NCI-H774 (cell line): Measurements from ENCODE around the gene SPACA4.
"Not testable (repeated sequence)": the region's sequence is repeated elsewhere in the genome, so short reads cannot be mapped to it uniquely, and the experiment has no call there.

Source experiments
- DNase-seq: peaks from one replicate; lab custom pipeline; 2025; lab: John Stamatoyannopoulos, UW

The SPACA4 gene, protein sequence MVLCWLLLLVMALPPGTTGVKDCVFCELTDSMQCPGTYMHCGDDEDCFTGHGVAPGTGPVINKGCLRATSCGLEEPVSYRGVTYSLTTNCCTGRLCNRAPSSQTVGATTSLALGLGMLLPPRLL

DNA sequence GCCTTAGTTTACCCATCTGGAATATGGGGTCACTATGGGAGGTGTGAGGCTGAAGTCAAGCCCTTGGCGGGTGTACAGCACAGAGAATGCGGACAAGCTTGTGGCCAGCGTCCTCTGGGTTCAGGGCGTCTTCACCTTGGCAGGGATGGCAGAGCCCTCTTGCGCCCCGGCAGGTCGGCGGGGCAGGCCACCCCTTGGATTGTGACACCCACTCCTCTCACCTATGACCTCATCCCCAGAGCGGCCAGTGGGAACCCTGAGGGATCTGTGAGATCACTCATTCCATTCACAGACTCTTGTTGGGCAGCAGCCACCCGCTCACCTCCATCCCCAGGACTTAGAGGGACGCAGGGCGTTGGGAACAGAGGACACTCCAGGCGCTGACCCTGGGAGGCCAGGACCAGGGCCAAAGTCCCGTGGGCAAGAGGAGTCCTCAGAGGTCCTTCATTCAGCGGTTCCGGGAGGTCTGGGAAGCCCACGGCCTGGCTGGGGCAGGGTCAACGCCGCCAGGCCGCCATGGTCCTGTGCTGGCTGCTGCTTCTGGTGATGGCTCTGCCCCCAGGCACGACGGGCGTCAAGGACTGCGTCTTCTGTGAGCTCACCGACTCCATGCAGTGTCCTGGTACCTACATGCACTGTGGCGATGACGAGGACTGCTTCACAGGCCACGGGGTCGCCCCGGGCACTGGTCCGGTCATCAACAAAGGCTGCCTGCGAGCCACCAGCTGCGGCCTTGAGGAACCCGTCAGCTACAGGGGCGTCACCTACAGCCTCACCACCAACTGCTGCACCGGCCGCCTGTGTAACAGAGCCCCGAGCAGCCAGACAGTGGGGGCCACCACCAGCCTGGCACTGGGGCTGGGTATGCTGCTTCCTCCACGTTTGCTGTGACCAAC lies at the start of gene SPACA4:
Gene SPACA4, plus strand, starts transcription at position 280 of the 896 bp plus-strand sequence. Its CDS starts 237 bp downstream, at position 517.
- DNase-seq = no peak

DNA sequence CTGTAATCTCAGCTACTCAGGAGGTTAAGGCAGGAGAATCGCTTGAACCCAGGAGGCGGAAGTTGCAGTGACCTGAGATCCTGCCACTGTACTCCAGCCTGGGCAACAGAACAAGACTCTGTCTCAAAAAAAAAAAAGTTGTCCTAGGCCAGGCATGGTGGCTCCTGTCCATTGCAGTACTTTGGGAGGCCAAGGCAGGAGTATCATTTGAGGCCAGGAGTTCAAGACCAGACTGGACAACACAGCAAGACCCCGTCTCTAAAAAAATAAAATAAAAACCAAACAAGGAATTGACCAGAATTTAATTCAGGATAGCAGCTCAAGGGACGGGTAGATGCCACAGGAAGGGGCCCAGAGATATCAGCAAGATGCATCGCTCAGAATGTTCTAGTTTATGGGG lies 49.7 kb upstream of the SPACA4 start:
- no peak for DNase-seq

DNA sequence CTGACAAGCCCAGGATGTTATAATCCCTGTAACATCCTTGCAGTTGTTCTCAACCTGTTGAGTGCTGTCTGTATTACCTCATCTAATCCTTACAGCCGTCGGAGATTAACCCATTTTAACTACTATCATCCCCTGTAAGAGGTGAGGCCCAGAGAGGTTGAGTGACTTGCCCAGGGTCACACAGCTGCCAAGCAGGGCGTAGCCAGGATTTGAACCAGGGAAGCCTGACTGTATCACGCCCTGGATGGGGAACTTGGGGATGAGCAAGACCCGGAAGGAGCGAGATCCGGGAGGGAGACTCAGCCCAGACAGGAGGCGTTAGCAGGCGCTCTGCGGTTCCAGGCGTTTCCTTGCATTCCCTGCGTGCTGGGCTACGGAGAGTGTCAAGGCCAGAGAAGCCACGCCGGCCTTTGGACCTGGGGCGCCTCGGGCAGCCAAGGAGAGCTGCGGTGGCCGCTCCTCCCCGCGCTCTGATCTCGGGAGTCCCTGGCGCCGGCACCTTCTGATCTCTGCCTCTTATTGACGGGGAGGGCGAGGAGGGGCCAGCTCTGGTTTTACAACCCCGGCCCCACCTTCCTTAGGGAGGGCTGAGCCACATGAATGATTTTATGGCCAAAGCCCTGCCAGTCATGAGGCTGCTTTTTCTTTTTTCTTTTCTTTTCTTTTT lies 48.4 kb upstream of the SPACA4 start:
- no peak for DNase-seq

DNA sequence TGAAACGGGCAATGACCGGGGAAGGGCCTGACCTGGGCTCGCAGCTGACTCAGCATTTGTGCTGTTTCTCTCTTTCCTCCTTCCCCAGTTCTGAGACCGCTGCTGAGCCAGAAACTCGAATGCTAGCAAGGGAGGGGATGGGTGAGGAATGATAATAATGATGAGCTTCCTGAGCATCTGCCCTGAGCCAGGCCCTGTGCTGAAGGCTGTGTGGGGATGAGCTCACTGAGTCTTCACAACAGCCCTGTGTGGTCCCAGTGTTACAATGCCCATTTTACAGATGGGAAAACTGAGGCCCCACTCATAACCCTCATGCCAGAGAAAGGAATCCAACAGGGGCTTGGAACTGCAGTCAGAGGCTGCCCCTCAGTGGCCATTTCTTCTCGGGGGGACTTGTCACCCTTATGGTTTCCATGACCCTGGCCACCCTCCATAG lies 46.4 kb upstream of the SPACA4 start:
- DNase-seq = no peak

DNA sequence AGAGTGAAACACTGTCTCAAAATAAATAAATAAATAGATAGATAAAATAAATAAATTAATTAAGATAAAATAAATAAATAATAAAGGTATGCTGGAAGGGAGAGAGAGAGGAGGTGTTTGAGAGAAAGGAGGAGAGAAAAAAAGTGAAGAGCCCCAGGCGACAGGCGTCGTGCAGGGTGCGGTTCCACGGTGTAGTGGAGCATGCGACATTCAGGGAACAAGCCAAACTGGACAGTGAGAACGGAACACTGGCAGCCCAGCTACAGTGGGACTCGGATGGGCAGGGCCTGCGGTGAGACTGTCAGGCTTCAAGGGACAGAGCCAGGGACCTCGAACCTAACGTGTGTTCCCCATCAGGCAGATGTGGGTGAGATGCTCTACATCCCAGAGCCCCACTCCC lies 45.1 kb upstream of the SPACA4 start:
- no peak for DNase-seq

DNA sequence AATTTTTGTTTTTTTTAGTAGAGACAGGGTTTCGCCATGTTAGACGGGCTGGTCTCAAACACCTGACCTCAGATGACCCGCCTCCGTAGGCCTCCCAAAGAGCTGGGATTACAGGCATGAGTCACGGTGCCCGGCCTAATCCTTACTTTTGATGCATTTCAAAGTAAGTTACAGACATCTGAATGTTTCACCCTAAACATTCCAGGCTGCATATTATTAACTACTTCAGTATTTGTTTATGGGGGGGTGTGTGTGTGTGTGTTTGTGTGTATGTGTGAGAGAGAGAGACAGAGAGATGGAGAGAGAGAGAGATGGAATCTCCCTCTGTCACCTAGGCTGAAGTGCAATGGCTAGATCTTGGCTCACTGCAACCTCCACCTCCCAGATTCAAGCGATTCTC lies 41.5 kb upstream of the SPACA4 start:
- DNase-seq = no peak

DNA sequence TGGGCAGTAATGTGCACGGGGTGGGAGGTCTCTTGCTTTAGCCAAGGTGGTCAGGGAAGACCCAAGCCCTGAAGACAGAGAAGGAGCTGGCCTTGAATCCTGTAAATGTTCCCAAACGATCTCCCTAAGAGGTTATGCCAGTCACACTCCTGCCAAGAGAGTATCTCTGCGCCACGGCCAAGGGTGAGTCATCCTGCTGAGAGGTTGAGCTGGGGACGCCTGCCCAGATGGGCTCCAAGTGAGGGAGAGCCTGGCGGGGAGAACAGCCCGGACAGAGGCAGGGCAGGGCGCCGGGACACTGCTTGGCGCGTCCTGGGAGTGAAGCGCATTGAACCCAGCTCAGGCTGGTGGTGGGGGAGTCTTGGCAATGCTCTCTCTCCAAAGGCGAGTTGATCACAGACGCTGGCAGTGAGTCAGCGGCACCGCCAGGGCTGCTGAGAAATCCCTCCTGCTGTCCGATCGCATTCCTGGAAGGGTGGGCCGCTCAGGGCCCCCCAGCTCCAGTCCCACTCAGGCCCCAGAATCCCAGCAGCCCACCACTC lies 38.1 kb upstream of the SPACA4 start:
- no peak for DNase-seq

DNA sequence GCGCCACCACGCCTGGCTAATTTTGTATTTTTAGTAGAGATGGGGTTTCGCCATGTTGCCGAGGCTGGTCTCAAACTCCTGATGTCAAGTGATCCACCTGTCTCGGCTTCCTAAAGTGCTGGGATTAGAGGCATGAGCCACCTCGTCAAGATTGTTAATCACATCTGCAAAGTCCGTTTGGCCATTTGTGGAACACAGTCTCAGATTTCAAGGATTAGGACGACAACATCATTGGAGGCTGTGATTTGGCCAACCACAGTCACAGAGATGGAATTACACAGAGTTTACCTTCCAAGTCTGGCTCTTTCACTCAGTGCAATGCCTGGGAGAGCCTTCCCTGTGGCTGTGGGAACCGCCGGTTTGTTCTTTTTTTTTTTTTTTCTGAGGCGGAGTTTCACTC lies 36.7 kb upstream of the SPACA4 start:
- DNase-seq = no peak

DNA sequence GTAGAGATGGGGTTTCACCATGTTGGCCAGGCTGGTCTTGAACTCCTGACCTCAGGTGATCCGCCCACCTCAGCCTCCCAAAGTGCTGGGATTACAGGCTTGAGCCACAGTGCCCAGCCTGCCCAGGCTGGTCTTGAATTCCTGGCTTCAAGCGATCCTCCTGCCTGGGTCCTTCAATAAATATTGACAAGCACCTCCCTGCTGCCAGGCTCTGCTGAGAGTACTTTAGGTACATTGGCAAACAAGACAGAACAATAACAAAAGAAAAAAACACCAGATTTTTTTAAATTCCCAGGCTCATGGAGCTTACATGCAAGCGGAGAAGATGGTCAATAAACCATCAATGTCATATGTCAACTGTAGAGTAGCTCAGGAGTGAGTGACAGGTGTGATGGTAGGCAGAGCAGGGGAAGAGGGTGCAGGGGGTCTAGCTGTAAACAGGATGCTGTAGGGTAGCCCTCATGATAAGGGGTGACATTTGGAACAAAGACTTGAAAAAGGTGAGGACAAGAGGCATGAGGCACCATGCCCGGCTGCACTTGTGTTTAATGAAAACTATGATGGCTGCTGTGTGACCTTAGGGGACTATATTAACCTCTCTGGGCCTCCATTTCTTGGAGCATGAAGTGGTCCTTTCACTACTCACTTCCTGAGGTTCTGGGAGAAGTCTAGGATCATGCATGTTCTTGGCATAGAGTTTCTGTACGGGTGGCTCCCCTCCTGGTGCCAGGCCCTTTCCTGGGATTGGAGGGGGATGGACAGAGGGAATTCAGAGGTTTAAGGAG lies 35.0 kb upstream of the SPACA4 start:
- peak; percentile 80 for DNase-seq

DNA sequence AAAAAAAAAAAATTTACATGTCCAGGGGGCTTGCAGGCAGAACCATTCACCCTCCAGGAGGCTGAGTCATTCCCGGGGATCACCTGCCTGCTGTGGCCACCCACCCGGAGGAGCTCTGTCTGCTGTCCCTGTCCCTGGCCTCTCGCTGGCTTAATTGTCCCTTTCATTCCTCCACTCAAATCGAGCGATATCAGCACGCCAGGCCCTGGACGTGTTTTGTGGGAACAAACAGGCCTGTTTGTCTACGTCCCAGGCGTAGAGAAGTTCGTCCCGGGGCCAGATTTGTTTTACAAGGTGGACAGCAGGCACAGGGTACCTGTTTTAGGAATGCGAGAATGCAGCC lies 33.4 kb upstream of the SPACA4 start:
- no peak for DNase-seq

DNA sequence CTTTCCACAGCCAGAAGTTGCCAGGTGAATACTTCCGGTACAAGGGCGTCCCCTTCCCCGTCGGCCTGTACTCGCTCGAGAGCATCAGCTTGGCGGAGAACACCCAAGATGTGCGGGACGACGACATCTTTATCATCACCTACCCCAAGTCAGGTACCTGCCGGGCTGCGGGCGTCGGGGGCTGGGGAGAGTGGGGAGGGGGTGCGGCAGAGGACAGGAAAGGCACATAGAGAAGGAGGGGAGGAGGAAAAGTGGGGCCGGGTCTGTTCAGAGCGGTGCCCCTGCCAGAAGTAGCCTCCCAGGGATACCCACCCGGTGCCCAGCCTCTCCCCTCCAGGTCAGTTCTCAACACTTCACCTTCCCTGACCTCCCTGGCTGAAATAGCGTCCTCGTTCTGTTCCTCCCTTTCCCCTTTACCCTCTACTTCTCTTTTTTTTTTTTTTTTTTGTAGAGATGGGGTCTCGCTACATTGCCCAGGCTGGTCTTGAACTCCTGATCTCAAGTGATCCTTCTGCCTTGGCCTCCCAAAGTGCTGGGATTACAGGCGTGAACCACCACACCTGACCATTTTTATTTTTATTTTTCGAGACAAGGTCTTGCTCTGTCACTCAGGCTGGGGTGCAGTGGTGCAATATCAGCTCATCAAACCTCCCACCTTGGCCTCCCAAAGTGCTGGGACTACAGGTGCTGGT lies 30.5 kb upstream of the SPACA4 start:
- no peak for DNase-seq

DNA sequence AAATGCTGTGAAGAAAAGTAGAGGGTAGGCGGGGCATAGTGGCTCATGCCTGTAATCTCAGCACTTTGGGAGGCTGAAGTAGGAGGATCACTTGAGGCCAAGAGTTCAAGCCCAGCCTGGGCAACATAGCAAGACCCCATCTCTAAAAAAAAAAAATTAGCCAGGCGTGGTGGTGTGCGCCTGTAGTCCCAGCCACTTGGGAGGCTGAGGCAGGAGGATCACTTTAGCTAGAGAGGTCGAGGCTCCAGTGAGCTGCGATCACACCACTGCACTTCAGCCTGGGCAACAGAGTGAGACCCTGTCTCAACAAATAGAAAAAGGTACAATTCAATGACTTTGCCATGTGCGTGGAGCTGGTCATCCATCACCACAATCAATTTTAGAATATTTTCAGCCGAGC lies 28.6 kb upstream of the SPACA4 start:
- not testable (repeated sequence) for DNase-seq

DNA sequence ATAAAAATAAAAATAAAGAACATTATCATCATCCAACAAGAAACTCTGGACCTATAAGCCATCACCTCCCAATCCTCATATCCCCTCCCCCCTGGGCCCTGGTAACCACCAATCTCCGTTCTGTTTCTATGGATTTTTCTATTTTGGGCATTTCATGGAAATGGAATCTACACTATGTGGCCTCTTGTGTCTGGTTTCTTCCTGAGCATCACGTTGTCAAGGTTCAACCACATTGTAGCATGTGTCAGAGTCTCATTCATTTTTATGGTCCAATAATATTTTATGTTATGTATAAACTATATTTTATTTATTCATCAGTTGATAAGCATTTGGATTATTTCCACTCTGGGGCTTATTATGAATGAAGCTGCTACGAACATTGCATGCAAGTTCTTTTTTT lies 27.7 kb upstream of the SPACA4 start:
- DNase-seq = no peak

DNA sequence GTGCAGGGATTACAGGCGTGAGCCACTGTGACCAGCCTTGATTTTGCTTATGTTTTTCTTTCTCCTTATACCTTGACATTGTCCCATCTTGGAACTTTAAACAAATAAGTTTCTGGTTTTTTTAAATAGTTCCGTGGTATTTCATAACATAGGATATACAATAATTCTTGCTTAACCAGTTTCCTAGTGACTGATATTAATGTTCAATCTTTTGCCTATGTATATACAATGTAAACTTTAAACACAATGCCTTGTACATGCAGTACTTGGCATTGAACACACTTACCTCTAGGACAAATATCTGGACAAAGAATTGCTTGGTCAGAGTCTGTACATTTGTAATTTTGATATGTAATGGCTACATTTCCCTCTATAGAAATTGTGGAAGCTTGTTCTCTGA lies 24.4 kb upstream of the SPACA4 start:
- DNase-seq = no peak

DNA sequence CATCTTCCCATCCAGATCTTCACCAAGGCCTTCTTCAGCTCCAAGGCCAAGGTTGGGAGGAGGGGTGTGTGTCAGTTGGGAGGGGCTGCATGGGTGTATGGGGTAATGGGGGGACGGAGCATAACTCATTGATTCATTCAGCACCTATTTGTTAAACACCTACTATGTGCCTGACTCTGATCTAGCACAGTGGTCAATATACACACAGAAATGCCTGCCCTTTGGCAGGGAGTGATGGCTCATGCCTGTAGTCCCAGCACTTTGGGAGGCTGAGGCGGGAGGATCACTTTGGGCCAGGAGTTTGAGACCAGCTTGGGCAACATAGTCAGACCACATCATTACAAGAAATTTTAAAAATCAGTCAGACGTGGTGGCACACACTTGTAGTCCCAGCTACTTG lies 19.2 kb upstream of the SPACA4 start:
- DNase-seq = no peak

DNA sequence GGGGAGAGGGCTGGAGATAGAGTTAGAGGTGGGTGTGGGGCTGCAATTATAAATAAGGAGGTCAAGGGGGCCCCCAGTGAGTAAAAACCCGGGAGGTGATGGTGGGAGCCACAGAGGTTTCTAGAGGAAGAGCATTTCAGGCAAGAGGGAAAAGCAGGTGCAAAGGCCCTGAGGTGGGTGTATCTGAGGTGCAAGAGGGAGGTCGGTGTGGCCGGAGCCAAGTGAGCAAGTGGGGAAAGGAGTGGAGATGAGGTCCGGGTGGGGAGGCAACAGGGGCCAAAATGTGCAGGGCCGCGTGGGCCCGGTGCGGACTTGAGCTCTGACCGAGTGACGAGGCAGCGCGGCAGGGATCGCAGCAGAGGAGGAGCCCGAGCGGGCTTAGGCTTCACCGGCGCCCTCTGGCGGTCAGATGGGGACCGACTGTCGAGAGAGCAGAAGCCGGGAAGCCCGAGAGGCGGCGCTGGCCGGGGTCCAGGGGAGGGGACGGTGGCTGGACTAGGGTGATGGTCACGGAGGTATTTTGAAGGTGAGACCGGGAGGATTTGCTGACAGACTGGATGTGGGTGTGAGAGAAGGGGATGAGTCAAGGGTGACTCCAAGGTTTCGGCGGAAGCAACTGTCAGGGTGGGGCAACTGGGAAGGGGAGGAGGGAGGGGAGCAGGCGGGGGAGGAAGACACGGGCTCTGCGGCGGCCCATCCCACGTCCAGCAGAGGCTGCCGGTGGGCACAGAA lies 17.7 kb upstream of the SPACA4 start:
- DNase-seq = peak; percentile 76

DNA sequence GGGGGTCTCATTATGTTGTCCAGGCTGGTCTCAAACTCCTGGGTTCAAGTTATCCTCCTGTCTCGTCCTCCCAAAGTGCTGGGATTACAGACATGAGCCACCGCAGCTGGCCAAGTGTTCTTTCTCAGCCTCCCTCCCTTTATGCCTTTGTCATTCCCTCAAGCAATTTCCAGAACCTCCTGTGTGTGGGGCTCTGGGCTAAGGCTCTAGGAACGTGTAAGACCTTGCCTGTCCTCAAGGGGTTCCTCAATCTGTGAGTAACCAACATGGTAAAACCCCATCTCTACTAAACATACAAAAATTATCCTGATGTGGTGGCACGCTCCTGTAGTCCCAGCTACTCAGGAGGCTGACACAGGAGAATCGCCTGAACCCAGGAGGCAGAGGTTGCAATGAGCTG lies 15.5 kb upstream of the SPACA4 start:
- DNase-seq = no peak

DNA sequence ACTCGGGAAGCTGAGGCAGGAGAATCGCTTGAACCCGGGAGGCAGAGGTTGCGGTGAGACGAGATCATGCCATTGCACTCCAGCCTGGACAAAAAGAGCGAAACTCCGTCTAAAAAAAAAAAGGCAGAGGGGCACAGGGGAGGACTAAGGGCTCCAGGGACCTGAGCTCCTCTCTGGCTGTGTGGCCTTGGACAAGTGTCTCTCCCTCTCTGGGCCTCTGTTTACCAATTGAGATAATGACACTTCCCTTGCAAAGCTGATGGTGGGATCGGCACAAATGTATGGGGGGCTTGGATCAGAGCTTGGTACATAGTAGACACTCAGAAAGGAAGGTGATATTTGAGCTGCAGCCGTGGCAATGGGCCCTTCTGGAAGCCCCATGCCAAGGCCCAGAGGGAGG lies 11.4 kb upstream of the SPACA4 start:
- no peak for DNase-seq

DNA sequence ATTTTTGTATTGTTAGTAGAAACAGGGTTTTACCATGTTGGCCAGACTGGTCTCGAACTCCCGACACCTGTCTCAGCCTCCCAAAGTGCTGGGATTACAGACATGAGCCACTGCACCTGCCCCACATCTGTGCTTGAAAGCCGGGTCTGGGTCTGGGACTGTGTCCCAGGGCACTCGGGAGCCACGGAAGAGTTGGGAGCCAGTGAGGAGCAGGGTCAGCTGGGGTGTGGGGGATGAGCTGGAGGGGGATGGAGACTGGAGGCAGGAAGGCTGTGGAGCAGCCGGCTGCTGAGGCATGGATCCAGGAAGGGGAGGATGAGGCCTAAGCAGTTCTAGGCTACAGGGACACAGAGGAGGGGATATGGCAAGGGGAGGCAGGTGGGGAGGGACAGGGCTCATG lies 10.7 kb upstream of the SPACA4 start:
- DNase-seq = no peak

DNA sequence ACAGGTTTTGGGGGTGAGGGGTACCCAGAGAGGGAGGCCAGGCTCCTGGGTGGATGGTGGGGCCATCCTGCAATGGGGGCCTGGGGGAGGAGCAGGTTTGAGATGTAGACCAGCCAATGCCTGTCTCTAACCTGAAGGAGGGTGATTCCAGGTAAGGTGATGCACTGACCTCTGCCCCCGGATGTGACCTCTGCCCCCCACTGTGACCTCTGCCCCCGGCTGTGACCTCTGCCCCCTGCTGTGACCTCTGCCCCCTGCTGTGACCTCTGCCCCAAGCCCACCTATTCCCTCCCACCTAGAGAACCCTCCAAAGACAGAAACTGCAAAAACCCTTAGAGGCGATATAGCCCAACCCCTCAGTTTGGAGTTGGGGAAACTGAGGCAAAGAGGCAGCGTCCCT lies 10.3 kb upstream of the SPACA4 start:
- no peak for DNase-seq
